Dedifferentiated amniotic fluid mesenchymal stem cell (primary cell): Measurements from ENCODE around the gene IKZF3.
"Not testable (repeated sequence)": the region's sequence is repeated elsewhere in the genome, so short reads cannot be mapped to it uniquely, and the experiment has no call there.

Experiments used
- DNase-seq: peaks from one replicate; pipeline ENCODE4 v3.0.0-alpha.2; 2016; ENCODE audit errors: extremely low spot score

Gene IKZF3

GRCh38 chr17:39863918-39864746, at the start of gene IKZF3:
Gene IKZF3, minus strand, starts transcription at chr17:39864312. Its CDS starts 186 bp downstream, at chr17:39864126.
- DNase-seq: no peak

GRCh38 chr17:39908789-39909352, 44.8 kb upstream of the IKZF3 start:
- DNase-seq: no peak

GRCh38 chr17:39904990-39905288, 40.8 kb upstream of the IKZF3 start:
- no peak for DNase-seq

- DNase-seq: no peak
Measured at GRCh38 chr17:39903158-39903884, 39.2 kb upstream of the IKZF3 start.

- DNase-seq: not testable (repeated sequence)
Measured at GRCh38 chr17:39902027-39902426, 37.9 kb upstream of the IKZF3 start.

GRCh38 chr17:39899215-39899614, 35.1 kb upstream of the IKZF3 start:
- no peak for DNase-seq

GRCh38 chr17:39898088-39898487, 34.0 kb upstream of the IKZF3 start:
- DNase-seq: no peak

- no peak for DNase-seq
Measured at GRCh38 chr17:39894681-39895376, 30.7 kb upstream of the IKZF3 start.

GRCh38 chr17:39889200-39889599, 25.1 kb upstream of the IKZF3 start:
- no peak for DNase-seq

GRCh38 chr17:39887078-39887477, 23.0 kb upstream of the IKZF3 start:
- no peak for DNase-seq

- not testable (repeated sequence) for DNase-seq
Measured at GRCh38 chr17:39886102-39886501, 22.0 kb upstream of the IKZF3 start.

GRCh38 chr17:39872751-39873150, 8.6 kb upstream of the IKZF3 start:
- peak; percentile 16 for DNase-seq

GRCh38 chr17:39871801-39872200, 7.7 kb upstream of the IKZF3 start:
- no peak for DNase-seq

- DNase-seq: no peak
Measured at GRCh38 chr17:39870776-39871175, 6.7 kb upstream of the IKZF3 start.

- DNase-seq: no peak
Measured at GRCh38 chr17:39868554-39868942, 4.4 kb upstream of the IKZF3 start.

- DNase-seq: no peak
Measured at GRCh38 chr17:39867880-39868553, 3.9 kb upstream of the IKZF3 start, which contains the start of gene ZPBP2. Gene ZPBP2, plus strand, starts transcription at chr17:39868202. Its CDS starts 153 bp downstream, at chr17:39868355.

- DNase-seq: no peak
Measured at GRCh38 chr17:39867084-39867879, 3.2 kb upstream of the IKZF3 start.

GRCh38 chr17:39866013-39866730, 2.1 kb upstream of the IKZF3 start:
- no peak for DNase-seq

- no peak for DNase-seq
Measured at GRCh38 chr17:39863244-39863917, 731 bp downstream of the IKZF3 start.

GRCh38 chr17:39861235-39861634, 2.9 kb downstream of the IKZF3 start:
- no peak for DNase-seq
